ENCODE measurements around the gene POLG.

The POLG gene

GRCh38 chr15:89334510-89335297 lies at the start of gene POLG:
POLG (minus strand) TSS chr15:89334824; CDS start chr15:89333754, 1,070 bp downstream.
- peak; percentile 99 for DNase-seq

GRCh38 chr15:89384176-89384604 lies 49.6 kb upstream of the POLG start:
- no peak for DNase-seq

GRCh38 chr15:89383365-89384175 lies 48.9 kb upstream of the POLG start:
- no peak for DNase-seq

GRCh38 chr15:89381888-89382686 lies 47.5 kb upstream of the POLG start:
- DNase-seq, result no peak

GRCh38 chr15:89381331-89381730 lies 46.7 kb upstream of the POLG start:
- DNase-seq, result no peak

- DNase-seq, result no peak
Measured at GRCh38 chr15:89379818-89380217, 45.2 kb upstream of the POLG start.

- DNase-seq, result no peak
Measured at GRCh38 chr15:89379251-89379695, 44.6 kb upstream of the POLG start.

GRCh38 chr15:89378296-89379151 lies 43.9 kb upstream of the POLG start:
- DNase-seq, result no peak

- no peak for DNase-seq
Measured at GRCh38 chr15:89377842-89378295, 43.2 kb upstream of the POLG start.

GRCh38 chr15:89377024-89377841 lies 42.6 kb upstream of the POLG start:
- DNase-seq, result no peak

- DNase-seq, result no peak
Measured at GRCh38 chr15:89376388-89376787, 41.8 kb upstream of the POLG start.

- no peak for DNase-seq
Measured at GRCh38 chr15:89375093-89376005, 40.7 kb upstream of the POLG start.

GRCh38 chr15:89374086-89374981 lies 39.7 kb upstream of the POLG start:
- no peak for DNase-seq

- DNase-seq, result no peak
Measured at GRCh38 chr15:89372069-89372935, 37.7 kb upstream of the POLG start.

GRCh38 chr15:89371228-89372044 lies 36.8 kb upstream of the POLG start:
- no peak for DNase-seq

GRCh38 chr15:89370978-89371227 lies 36.3 kb upstream of the POLG start:
- DNase-seq, result no peak

Measured in activated CD4-positive, alpha-beta T cell treated with anti-CD3 and anti-CD28 coated beads, Interleukin-2, amount 50 U/mL, for 1 hour (primary cell).